ENCODE measurements around the gene ENAH. TPM values are rescaled to one million over a fixed set of nuclear protein-coding genes. Genes with fewer than 3 reads are reported as not detected.

The ENAH gene
- total RNA-seq, 1 donor from 2014 or later: 179 TPM

- Mint-ChIP-seq H3K36me3 (ENCODE audit: low read depth) (peaks cover 6% of the 10 kb centered on the region), H3K27me3 (ENCODE audit: low read depth) (no peaks in the 10 kb centered on the region), H3K4me1 (peaks cover 69% of the 10 kb centered on the region), H3K4me3 (no peak overlapping the region), H3K27ac (ENCODE audit: unreplicated experiment) (no peak overlapping the region), H3K9me3 (no peaks in the 10 kb centered on the region)
- no peak for TF ChIP-seq CTCF (conservative IDR thresholded peaks at IDR 0.05)
- DNase-seq (ENCODE audit: low read depth, low spot score): no peak
Observed at GRCh38 chr1:225578251-225578977, 74.5 kb downstream of the ENAH start.

DNA sequence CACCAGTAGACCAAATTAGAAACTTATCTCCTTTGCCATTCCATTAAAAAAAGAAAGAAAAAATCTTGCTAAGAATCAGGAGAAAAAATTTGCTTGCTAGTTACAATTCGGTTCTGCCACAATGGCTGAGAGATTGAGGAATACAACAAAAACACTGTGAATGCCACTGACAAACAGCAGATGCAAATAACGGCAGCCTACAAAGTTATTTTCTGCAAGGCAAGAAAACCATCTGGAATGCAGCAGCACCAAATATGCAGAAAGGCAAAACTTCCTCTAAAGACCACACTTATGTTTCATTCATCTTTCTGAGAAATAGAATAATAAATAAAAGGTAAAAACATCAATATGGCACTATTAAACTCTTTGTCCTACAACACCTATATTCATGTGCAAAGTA is 75.7 kb downstream of the ENAH start:
- no peak for DNase-seq (ENCODE audit: low read depth, low spot score)
- no peak for TF ChIP-seq CTCF (conservative IDR thresholded peaks at IDR 0.05)
- Mint-ChIP-seq H3K36me3 (ENCODE audit: low read depth) (peaks cover 3% of the 10 kb centered on the region), H3K9me3 (no peaks in the 10 kb centered on the region), H3K4me1 (peaks cover 69% of the 10 kb centered on the region), H3K4me3 (no peak overlapping the region), H3K27me3 (ENCODE audit: low read depth) (no peaks in the 10 kb centered on the region), H3K27ac (ENCODE audit: unreplicated experiment) (peak overlapping the region; percentile 25)

GRCh38 chr1:225573216-225573615 is 79.7 kb downstream of the ENAH start:
- no peak for DNase-seq (ENCODE audit: low read depth, low spot score)
- TF ChIP-seq CTCF (conservative IDR thresholded peaks at IDR 0.05): no peak
- H3K9me3 Mint-ChIP-seq: no peaks in the 10 kb centered on the region
- peak overlapping the region; percentile 13 for H3K27ac Mint-ChIP-seq (ENCODE audit: unreplicated experiment)
- peaks cover 46% of the 10 kb centered on the region for H3K4me1 Mint-ChIP-seq
- H3K36me3 Mint-ChIP-seq (ENCODE audit: low read depth): no peaks in the 10 kb centered on the region
- no peaks in the 10 kb centered on the region for H3K27me3 Mint-ChIP-seq (ENCODE audit: low read depth)
- H3K4me3 Mint-ChIP-seq: no peak overlapping the region

DNA sequence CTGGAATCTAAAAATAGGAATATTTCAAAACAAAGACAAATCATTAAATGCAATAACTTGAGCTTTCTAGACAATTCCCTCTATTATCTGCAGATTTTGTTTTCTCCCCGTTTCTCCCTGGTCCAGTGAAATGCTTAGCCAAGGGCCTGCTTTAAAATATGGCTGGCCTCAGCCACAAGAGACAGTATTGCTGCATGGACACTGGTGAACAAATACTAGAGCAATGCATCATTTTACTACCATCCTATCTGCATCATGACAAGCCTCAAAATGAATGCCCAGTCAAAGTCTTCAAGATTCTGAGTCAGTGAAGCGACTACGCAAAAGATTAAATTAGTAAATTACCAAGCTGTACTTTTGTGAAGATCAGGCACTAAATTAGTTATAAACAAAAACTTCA is 80.5 kb downstream of the ENAH start:
- TF ChIP-seq CTCF (conservative IDR thresholded peaks at IDR 0.05): no peak
- H3K9me3 Mint-ChIP-seq: no peaks in the 10 kb centered on the region
- H3K4me3 Mint-ChIP-seq: no peak overlapping the region
- no peak overlapping the region for H3K27ac Mint-ChIP-seq (ENCODE audit: unreplicated experiment)
- DNase-seq (ENCODE audit: low read depth, low spot score): no peak
- no peaks in the 10 kb centered on the region for H3K36me3 Mint-ChIP-seq (ENCODE audit: low read depth)
- H3K27me3 Mint-ChIP-seq (ENCODE audit: low read depth): no peaks in the 10 kb centered on the region
- peaks cover 42% of the 10 kb centered on the region for H3K4me1 Mint-ChIP-seq

DNA sequence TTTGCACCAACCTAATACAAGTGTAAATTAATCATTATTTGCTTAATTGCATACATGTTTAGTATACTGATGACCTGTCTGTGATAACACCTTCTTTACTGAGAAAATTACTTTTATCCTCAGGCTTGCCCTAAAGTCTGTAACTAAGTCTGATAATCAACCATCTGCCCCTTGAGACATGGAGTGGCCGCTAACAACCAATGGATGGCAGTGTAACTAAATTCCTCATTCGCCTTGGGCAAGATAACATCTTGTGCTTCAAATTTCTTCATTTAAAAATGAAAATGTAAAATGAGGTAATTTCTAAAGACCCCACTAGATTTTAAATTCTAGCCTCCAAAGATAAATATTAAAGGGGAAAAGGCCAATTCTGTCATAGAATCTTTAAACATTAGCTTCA is 85.1 kb downstream of the ENAH start:
- no peak overlapping the region for H3K27ac Mint-ChIP-seq (ENCODE audit: unreplicated experiment)
- H3K36me3 Mint-ChIP-seq (ENCODE audit: low read depth): peaks cover 10% of the 10 kb centered on the region
- H3K27me3 Mint-ChIP-seq (ENCODE audit: low read depth): no peaks in the 10 kb centered on the region
- TF ChIP-seq CTCF (conservative IDR thresholded peaks at IDR 0.05): peak; percentile 25
- no peak overlapping the region for H3K4me3 Mint-ChIP-seq
- H3K9me3 Mint-ChIP-seq: no peaks in the 10 kb centered on the region
- DNase-seq (ENCODE audit: low read depth, low spot score): no peak
- peaks cover 19% of the 10 kb centered on the region for H3K4me1 Mint-ChIP-seq
